ENCODE results near the gene CHCHD3. TPM values are rescaled to one million over a fixed set of nuclear protein-coding genes. Genes with fewer than 3 reads are reported as not detected.

CHCHD3 gene
- total and polyA plus RNA-seq, 2 of the 4 experiments (the other 2 are of a cell fraction) = 56.9 to 141 TPM

- CTCF ChIA-PET = no interaction called here
- Histone ChIP-seq H2BK20ac (ENCODE audit: low read depth, low read length) (no peak overlapping the region), H2BK5ac (ENCODE audit: low read depth, low read length, poor library complexity, severe bottlenecking) (no peak overlapping the region), H3K9ac (ENCODE audit: low read depth, low read length) (no peak overlapping the region), H3K4me3 (ENCODE audit: insufficient read depth, low read depth, low read length) (no peak overlapping the region), H3K4me2 (ENCODE audit: low read depth, low read length) (no peak overlapping the region), H4K20me1 (ENCODE audit: insufficient read depth, low read length) (no peaks in the 10 kb centered on the region), H3K36me3 (ENCODE audit: control insufficient read depth, insufficient read depth, low read length) (no peaks in the 10 kb centered on the region), H3K9me1 (ENCODE audit: insufficient read depth, low read length) (no peaks in the 10 kb centered on the region), H2AK5ac (ENCODE audit: low read depth, low read length) (no peak overlapping the region), H3K4ac (ENCODE audit: low read depth, low read length) (no peak overlapping the region), H3K18ac (ENCODE audit: low read depth, low read length) (no peak overlapping the region), H2AFZ (replicated peaks; ENCODE audit: low read length, poor library complexity) (no peak overlapping the region), H3K27ac (ENCODE audit: insufficient read depth, low read length) (no peak overlapping the region), H4K91ac (ENCODE audit: insufficient read depth, low read depth, low read length) (no peak overlapping the region), H3K9me3 (ENCODE audit: control insufficient read depth, insufficient read depth, low read length) (no peaks in the 10 kb centered on the region), H4K8ac (ENCODE audit: low read depth in 2 of 2, low read length in 2 of 2) (no peak overlapping the region), H2AK9ac (replicated peaks; ENCODE audit: low read depth, low read length, poor library complexity) (no peak overlapping the region), H3K27me3 (ENCODE audit: control insufficient read depth, insufficient read depth, low read length) (peaks cover 10% of the 10 kb centered on the region), H3K23ac (ENCODE audit: low read depth, low read length) (no peak overlapping the region), H4K5ac (ENCODE audit: low read depth, low read length) (no peak overlapping the region), H3K79me1 (ENCODE audit: low read depth in 1 of 2, low read length in 2 of 2) (no peaks in the 10 kb centered on the region), H2BK120ac (ENCODE audit: low read depth, low read length) (no peak overlapping the region), H3K56ac (ENCODE audit: extremely low read depth, insufficient read depth, low read length) (no peak overlapping the region), H2BK15ac (ENCODE audit: low read depth, low read length) (no peak overlapping the region), H3K14ac (replicated peaks; ENCODE audit: low read depth, low read length) (no peak overlapping the region), H3K4me1 (ENCODE audit: control insufficient read depth, insufficient read depth, low read length) (no peaks in the 10 kb centered on the region)
- POLR2A ChIA-PET (ENCODE audit: unreplicated experiment) = no interaction called here
- 17% methylated on average over 1 of the region's 5 CpGs; no CpG with 5 or more reads in 1 of the 2 experiments for WGBS, 2 experiments (ENCODE audit: extremely low coverage in 2 of 2, insufficient read length in 1 of 2)
- no TSS peak for BruUV-seq (replicated peaks)
- in situ Hi-C loops (cut with MboI; ENCODE audit: low sequenced_read_pairs) = no loop called here
- DNase-seq = no peak
- intact Hi-C loops (cut with micrococcal nuclease) = no loop called here
- dilution Hi-C loops (cut with HindIII; ENCODE audit: low sequenced_read_pairs, unreplicated experiment) = no loop called here
- no peak for ATAC-seq (ENCODE audit: low read depth)
- TF ChIP-seq CEBPB (IDR thresholded peaks at IDR 0.05; ENCODE audit: low read depth, low read length) (no peak), SMC3 (IDR thresholded peaks at IDR 0.05; ENCODE audit: low read depth, low read length) (no peak), POLR2A (IDR thresholded peaks at IDR 0.05; ENCODE audit: low read depth, low read length) (no peak), MAZ (IDR thresholded peaks at IDR 0.05; ENCODE audit: borderline replicate concordance, low read depth, low read length) (no peak), BHLHE40 (IDR thresholded peaks at IDR 0.05; ENCODE audit: low read depth, low read length) (no peak), CHD1 (IDR thresholded peaks at IDR 0.05; ENCODE audit: low read depth, low read length) (no peak), MXI1 (IDR thresholded peaks at IDR 0.05; ENCODE audit: borderline replicate concordance, low read depth, low read length) (no peak), NFE2L2 (IDR thresholded peaks at IDR 0.05; ENCODE audit: low read depth, low read length) (no peak), RCOR1 (IDR thresholded peaks at IDR 0.05; ENCODE audit: insufficient replicate concordance, low read length) (no peak), RAD21 (IDR thresholded peaks at IDR 0.05; ENCODE audit: low read length) (no peak), USF2 (IDR thresholded peaks at IDR 0.05; ENCODE audit: low read depth, low read length) (no peak), MAFK (IDR thresholded peaks at IDR 0.05; ENCODE audit: low read depth, low read length) (no peak), FOS (IDR thresholded peaks at IDR 0.05; ENCODE audit: low read depth, low read length) (no peak), RFX5 (IDR thresholded peaks at IDR 0.05; ENCODE audit: low read depth, low read length) (no peak)
- TF ChIP-seq, protein P1, sequence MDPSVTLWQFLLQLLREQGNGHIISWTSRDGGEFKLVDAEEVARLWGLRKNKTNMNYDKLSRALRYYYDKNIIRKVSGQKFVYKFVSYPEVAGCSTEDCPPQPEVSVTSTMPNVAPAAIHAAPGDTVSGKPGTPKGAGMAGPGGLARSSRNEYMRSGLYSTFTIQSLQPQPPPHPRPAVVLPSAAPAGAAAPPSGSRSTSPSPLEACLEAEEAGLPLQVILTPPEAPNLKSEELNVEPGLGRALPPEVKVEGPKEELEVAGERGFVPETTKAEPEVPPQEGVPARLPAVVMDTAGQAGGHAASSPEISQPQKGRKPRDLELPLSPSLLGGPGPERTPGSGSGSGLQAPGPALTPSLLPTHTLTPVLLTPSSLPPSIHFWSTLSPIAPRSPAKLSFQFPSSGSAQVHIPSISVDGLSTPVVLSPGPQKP (IDR thresholded peaks at IDR 0.05; ENCODE audit: borderline replicate concordance, low read depth, low read length) = no peak
- TF ChIP-seq, protein P2, sequence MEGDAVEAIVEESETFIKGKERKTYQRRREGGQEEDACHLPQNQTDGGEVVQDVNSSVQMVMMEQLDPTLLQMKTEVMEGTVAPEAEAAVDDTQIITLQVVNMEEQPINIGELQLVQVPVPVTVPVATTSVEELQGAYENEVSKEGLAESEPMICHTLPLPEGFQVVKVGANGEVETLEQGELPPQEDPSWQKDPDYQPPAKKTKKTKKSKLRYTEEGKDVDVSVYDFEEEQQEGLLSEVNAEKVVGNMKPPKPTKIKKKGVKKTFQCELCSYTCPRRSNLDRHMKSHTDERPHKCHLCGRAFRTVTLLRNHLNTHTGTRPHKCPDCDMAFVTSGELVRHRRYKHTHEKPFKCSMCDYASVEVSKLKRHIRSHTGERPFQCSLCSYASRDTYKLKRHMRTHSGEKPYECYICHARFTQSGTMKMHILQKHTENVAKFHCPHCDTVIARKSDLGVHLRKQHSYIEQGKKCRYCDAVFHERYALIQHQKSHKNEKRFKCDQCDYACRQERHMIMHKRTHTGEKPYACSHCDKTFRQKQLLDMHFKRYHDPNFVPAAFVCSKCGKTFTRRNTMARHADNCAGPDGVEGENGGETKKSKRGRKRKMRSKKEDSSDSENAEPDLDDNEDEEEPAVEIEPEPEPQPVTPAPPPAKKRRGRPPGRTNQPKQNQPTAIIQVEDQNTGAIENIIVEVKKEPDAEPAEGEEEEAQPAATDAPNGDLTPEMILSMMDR (conservative IDR thresholded peaks at IDR 0.05; ENCODE audit: low read depth, low read length) = no peak
Measured at GRCh38 chr7:133118261-133118660, 36.4 kb upstream of the CHCHD3 start.
